Naive thymus-derived CD8-positive, alpha-beta T cell (primary cell): ENCODE results near the gene CDK19. TPM values are rescaled to one million over a fixed set of nuclear protein-coding genes. Genes with fewer than 3 reads are reported as not detected.
"Not testable (repeated sequence)": the region's sequence is repeated elsewhere in the genome, so short reads cannot be mapped to it uniquely, and the experiment has no call there.

Experiments used
- ATAC-seq, 2 donors: fragments of 150-1000 bp; cut with Tn5 transposase in 1 of 2; sonication (Bioruptor Pico), chemical (Tn5 transposase) in 1 of 2; 1 replicate in 1 of 2; 2 replicates in 1 of 2; pipeline ENCODE4 v1.10.0; 2021; ENCODE audit warnings: mild to moderate bottlenecking in 2 of 2, moderate library complexity in 2 of 2
- POLR2A ChIA-PET: fragments of 350-600 bp; sonication (Branson Sonifier 250); formaldehyde crosslinking; loops from one replicate; lab custom pipeline; 2021; ENCODE audit warnings: antibody characterized with exemption; lab: Charles Lee
- DNase-seq, 10 donors: peaks; one replicate each; pipeline versions ENCODE4 v3.0.0 to v3.0.0-alpha.2; 2020 to 2022
- H3K27ac Mint-ChIP-seq, 10 donors: one replicate each; pipeline ENCODE4 v1.8.0; 2020 to 2022; ENCODE audit warnings: mild to moderate bottlenecking in 10 of 10, mixed read lengths in 10 of 10, moderate library complexity in 4 of 10, inconsistent platforms in 1 of 10
- H3K27me3 Mint-ChIP-seq, 5 donors: one replicate each; pipeline ENCODE4 v1.8.0; 2021 to 2022; ENCODE audit warnings: mixed read lengths in 5 of 5
- H3K36me3 Mint-ChIP-seq, 3 donors: one replicate each; pipeline ENCODE4 v1.8.0; 2020 to 2022; ENCODE audit warnings: mixed read lengths in 3 of 3, mild to moderate bottlenecking in 2 of 3, inconsistent platforms in 1 of 3
- H3K4me1 Mint-ChIP-seq, 4 donors: one replicate each; pipeline ENCODE4 v1.8.0; 2021 to 2022; ENCODE audit warnings: mixed read lengths in 4 of 4
- H3K4me3 Mint-ChIP-seq, 10 donors: one replicate each; pipeline ENCODE4 v1.8.0; 2020 to 2022; ENCODE audit warnings: mild to moderate bottlenecking in 10 of 10, mixed read lengths in 10 of 10, moderate library complexity in 6 of 10, inconsistent platforms in 1 of 10
- H3K9me3 Mint-ChIP-seq, 9 donors: one replicate each; pipeline ENCODE4 v1.8.0; 2020 to 2022; ENCODE audit warnings: mixed read lengths in 9 of 9, mild to moderate bottlenecking in 3 of 9, inconsistent platforms in 1 of 9, moderate library complexity in 1 of 9
- polyA plus RNA-seq, 3 donors: library from polyadenylated mRNA; unstranded; fragments of 300-500 nt; fragmentation: Illumina TruSeq; gene quantifications; one replicate each; pipeline ENCODE4 v1.2.3, GENCODE V29; 2021
- total RNA-seq, 8 experiments: library from RNA in 2 of 8; stranded (reverse) in 2 of 8; gene quantifications; one replicate each; pipeline ENCODE4 v1.2.3 and lab custom pipeline; 2021 to 2026

CDK19 gene
- total and polyA plus RNA-seq, 5 experiments from 2014 or later = 1.1 to 20.0 (median 2.1) TPM

GRCh38 chr6:110776413-110776812 lies 38.9 kb downstream of the CDK19 start:
- ATAC-seq = no peak
- H3K27me3 Mint-ChIP-seq = no peaks in the 10 kb centered on the region
- H3K27ac Mint-ChIP-seq = no peak overlapping the region
- no peak for DNase-seq
- POLR2A ChIA-PET = no interaction called here
- H3K9me3 Mint-ChIP-seq = peaks cover 0 to 2% (median 0%) of the 10 kb centered on the region in 9 donors
- peaks cover 0 to 13% (median 12%) of the 10 kb centered on the region in 3 donors for H3K36me3 Mint-ChIP-seq
- H3K4me1 Mint-ChIP-seq = peaks cover 0 to 7% (median 1%) of the 10 kb centered on the region in 4 donors
- no peak overlapping the region for H3K4me3 Mint-ChIP-seq

- H3K4me3 Mint-ChIP-seq = no peak overlapping the region
- H3K36me3 Mint-ChIP-seq = peaks cover 4 to 54% (median 45%) of the 10 kb centered on the region in 3 donors
- no peak for DNase-seq
- H3K9me3 Mint-ChIP-seq = peaks cover 0 to 1% (median 0%) of the 10 kb centered on the region in 9 donors
- POLR2A ChIA-PET = no interaction called here
- no peak overlapping the region for H3K27ac Mint-ChIP-seq
- no peak for ATAC-seq
- H3K27me3 Mint-ChIP-seq = no peaks in the 10 kb centered on the region
- peaks cover 0 to 7% (median 0%) of the 10 kb centered on the region in 4 donors for H3K4me1 Mint-ChIP-seq
These were observed 45.3 kb downstream of the CDK19 start for GRCh38 chr6:110769923-110770322.

- no peak overlapping the region for H3K4me3 Mint-ChIP-seq
- POLR2A ChIA-PET = no interaction called here
- H3K36me3 Mint-ChIP-seq = peaks cover 4 to 58% (median 50%) of the 10 kb centered on the region in 3 donors
- no peaks in the 10 kb centered on the region for H3K27me3 Mint-ChIP-seq
- peaks cover 0 to 1% (median 0%) of the 10 kb centered on the region in 9 donors for H3K9me3 Mint-ChIP-seq
- H3K4me1 Mint-ChIP-seq = peaks cover 0 to 7% (median under 1%) of the 10 kb centered on the region in 4 donors
- no peak for DNase-seq
- no peak overlapping the region for H3K27ac Mint-ChIP-seq
- ATAC-seq = no peak
These were observed 47.2 kb downstream of the CDK19 start for GRCh38 chr6:110768057-110768456.

GRCh38 chr6:110761371-110761770 lies 53.9 kb downstream of the CDK19 start:
- peak overlapping the region in 1 of 10 donors; percentile 22 for H3K27ac Mint-ChIP-seq
- H3K27me3 Mint-ChIP-seq = no peaks in the 10 kb centered on the region
- no peak for DNase-seq
- POLR2A ChIA-PET = no interaction called here
- no peak overlapping the region for H3K4me3 Mint-ChIP-seq
- H3K9me3 Mint-ChIP-seq = no peaks in the 10 kb centered on the region
- H3K4me1 Mint-ChIP-seq = peaks cover 0 to 18% (median 13%) of the 10 kb centered on the region in 4 donors
- no peak for ATAC-seq
- H3K36me3 Mint-ChIP-seq = peaks cover 0 to 26% (median 11%) of the 10 kb centered on the region in 3 donors

- Mint-ChIP-seq H3K4me3 (no peak overlapping the region), H3K4me1 (peaks cover 0 to 21% (median 13%) of the 10 kb centered on the region in 4 donors), H3K27me3 (no peaks in the 10 kb centered on the region), H3K27ac (peak overlapping the region in 2 of 10 donors; percentile 2 to 3), H3K9me3 (no peaks in the 10 kb centered on the region), H3K36me3 (peaks cover 0 to 21% (median 4%) of the 10 kb centered on the region in 3 donors)
- POLR2A ChIA-PET = no interaction called here
- DNase-seq (no peak), ATAC-seq (no peak)
These were observed 54.7 kb downstream of the CDK19 start for GRCh38 chr6:110760589-110760988.

GRCh38 chr6:110760098-110760497 lies 55.2 kb downstream of the CDK19 start:
- ATAC-seq, H3K27me3 Mint-ChIP-seq, POLR2A ChIA-PET, DNase-seq, H3K9me3 Mint-ChIP-seq, H3K27ac Mint-ChIP-seq, H3K4me3 Mint-ChIP-seq: not testable (repeated sequence)
- Mint-ChIP-seq H3K4me1 (peaks cover 0 to 26% (median 15%) of the 10 kb centered on the region in 4 donors), H3K36me3 (peaks cover 0 to 18% (median 4%) of the 10 kb centered on the region in 3 donors)

GRCh38 chr6:110757926-110758325 lies 57.3 kb downstream of the CDK19 start:
- no peak overlapping the region for H3K27ac Mint-ChIP-seq
- no peaks in the 10 kb centered on the region for H3K27me3 Mint-ChIP-seq
- peaks cover 0 to 26% (median 14%) of the 10 kb centered on the region in 4 donors for H3K4me1 Mint-ChIP-seq
- DNase-seq (no peak), ATAC-seq (no peak)
- no peak overlapping the region for H3K4me3 Mint-ChIP-seq
- no peaks in the 10 kb centered on the region for H3K9me3 Mint-ChIP-seq
- POLR2A ChIA-PET = interaction anchor here (0.9 kb wide), 1 partner anchor 116 kb away, joined by 3 read pairs; the partner anchor contains the start of gene AMD1
- peaks cover 0 to 10% (median 0%) of the 10 kb centered on the region in 3 donors for H3K36me3 Mint-ChIP-seq

- ATAC-seq = no peak
- Mint-ChIP-seq H3K4me1 (peaks cover 0 to 26% (median 14%) of the 10 kb centered on the region in 4 donors), H3K4me3 (no peak overlapping the region), H3K36me3 (peaks cover 0 to 14% (median 0%) of the 10 kb centered on the region in 3 donors), H3K27me3 (no peaks in the 10 kb centered on the region), H3K27ac (peak overlapping the region in 1 of 10 donors; percentile 12), H3K9me3 (no peaks in the 10 kb centered on the region)
- POLR2A ChIA-PET = no interaction called here
- DNase-seq = no peak
These were observed 58.5 kb downstream of the CDK19 start for GRCh38 chr6:110756817-110757216.

- no peaks in the 10 kb centered on the region for H3K27me3 Mint-ChIP-seq
- POLR2A ChIA-PET = no interaction called here
- peaks cover 0 to 14% (median 0%) of the 10 kb centered on the region in 3 donors for H3K36me3 Mint-ChIP-seq
- ATAC-seq = no peak
- H3K4me3 Mint-ChIP-seq = no peak overlapping the region
- H3K27ac Mint-ChIP-seq = no peak overlapping the region
- no peaks in the 10 kb centered on the region for H3K9me3 Mint-ChIP-seq
- no peak for DNase-seq
- H3K4me1 Mint-ChIP-seq = peaks cover 0 to 25% (median 17%) of the 10 kb centered on the region in 4 donors
These were observed 59.8 kb downstream of the CDK19 start for GRCh38 chr6:110755411-110755834.

GRCh38 chr6:110753936-110754668 lies 61.2 kb downstream of the CDK19 start:
- H3K4me3 Mint-ChIP-seq, POLR2A ChIA-PET, ATAC-seq, H3K9me3 Mint-ChIP-seq, DNase-seq, H3K27ac Mint-ChIP-seq, H3K27me3 Mint-ChIP-seq: not testable (repeated sequence)
- H3K36me3 Mint-ChIP-seq = peaks cover 0 to 12% (median 0%) of the 10 kb centered on the region in 3 donors
- H3K4me1 Mint-ChIP-seq = peaks cover 0 to 27% (median 17%) of the 10 kb centered on the region in 4 donors

- H3K27ac Mint-ChIP-seq = no peak overlapping the region
- no peak overlapping the region for H3K4me3 Mint-ChIP-seq
- POLR2A ChIA-PET = no interaction called here
- no peaks in the 10 kb centered on the region for H3K27me3 Mint-ChIP-seq
- peaks cover 0 to 2% (median 0%) of the 10 kb centered on the region in 9 donors for H3K9me3 Mint-ChIP-seq
- H3K4me1 Mint-ChIP-seq = peaks cover 0 to 15% (median 7%) of the 10 kb centered on the region in 4 donors
- DNase-seq (no peak), ATAC-seq (no peak)
- H3K36me3 Mint-ChIP-seq = peaks cover 0 to 16% (median 10%) of the 10 kb centered on the region in 3 donors
These were observed 66.8 kb downstream of the CDK19 start for GRCh38 chr6:110748453-110748852.

GRCh38 chr6:110746680-110747079 lies 68.6 kb downstream of the CDK19 start:
- H3K9me3 Mint-ChIP-seq = peaks cover 0 to 20% (median 12%) of the 10 kb centered on the region in 9 donors
- H3K4me1 Mint-ChIP-seq = peaks cover 0 to 13% (median 7%) of the 10 kb centered on the region in 4 donors
- no peaks in the 10 kb centered on the region for H3K27me3 Mint-ChIP-seq
- POLR2A ChIA-PET = no interaction called here
- peak overlapping the region in 1 of 10 donors; percentile 16 for H3K27ac Mint-ChIP-seq
- ATAC-seq (no peak), DNase-seq (no peak)
- H3K4me3 Mint-ChIP-seq = no peak overlapping the region
- peaks cover 10 to 27% (median 26%) of the 10 kb centered on the region in 3 donors for H3K36me3 Mint-ChIP-seq

- peaks cover 0 to 7% (median 1%) of the 10 kb centered on the region in 4 donors for H3K4me1 Mint-ChIP-seq
- POLR2A ChIA-PET = no interaction called here
These were observed 70.3 kb downstream of the CDK19 start for GRCh38 chr6:110744991-110745390.

More at GRCh38 chr6:110744991-110745390, 70.3 kb downstream of the CDK19 start:
- H3K4me3 Mint-ChIP-seq = no peak overlapping the region
- H3K27me3 Mint-ChIP-seq = no peaks in the 10 kb centered on the region
- peaks cover 23 to 43% (median 36%) of the 10 kb centered on the region in 3 donors for H3K36me3 Mint-ChIP-seq
- H3K9me3 Mint-ChIP-seq = peaks cover 0 to 32% (median 24%) of the 10 kb centered on the region in 9 donors
- DNase-seq (no peak), ATAC-seq (no peak)
- no peak overlapping the region for H3K27ac Mint-ChIP-seq
